T-helper 17 cell (primary cell): ENCODE data around the gene FMNL2. TPM values are rescaled to one million over a fixed set of nuclear protein-coding genes. Genes with fewer than 3 reads are reported as not detected.
"Not testable (repeated sequence)": the region's sequence is repeated elsewhere in the genome, so short reads cannot be mapped to it uniquely, and the experiment has no call there.

Source experiments
- ATAC-seq: fragments of 150-1000 bp; cut with Tn5 transposase; 2 replicates; pipeline ENCODE4 v1.10.0; 2021; ENCODE audit warnings: mild to moderate bottlenecking, moderate library complexity
- DNase-seq, 3 donors: peaks; one replicate each; pipeline versions ENCODE4 v3.0.0 to v3.0.0-alpha.2; 2020 to 2021
- H3K9me3 ChIP-seq: one replicate; pipeline ENCODE4 v1.7.0; 2013; ENCODE audit warnings: low read length, mild to moderate bottlenecking; ENCODE audit not compliant: control insufficient read depth, poor library complexity, severe bottlenecking
- H3K27ac Mint-ChIP-seq: one replicate; pipeline ENCODE4 v1.8.0; 2022; ENCODE audit warnings: mild to moderate bottlenecking, moderate library complexity, mixed read lengths
- H3K27me3 Mint-ChIP-seq: one replicate; pipeline ENCODE4 v1.8.0; 2022; ENCODE audit warnings: mixed read lengths
- H3K36me3 Mint-ChIP-seq: one replicate; pipeline ENCODE4 v1.8.0; 2022; ENCODE audit warnings: low read depth, mixed read lengths
- H3K4me1 Mint-ChIP-seq: one replicate; pipeline ENCODE4 v1.8.0; 2022; ENCODE audit warnings: mild to moderate bottlenecking, mixed read lengths
- H3K4me3 Mint-ChIP-seq: one replicate; pipeline ENCODE4 v1.8.0; 2022; ENCODE audit warnings: mild to moderate bottlenecking, moderate library complexity, mixed read lengths
- total RNA-seq, 4 donors: library from RNA in 2 of 4; stranded (reverse) in 2 of 4; gene quantifications; one replicate each; pipeline ENCODE4 v1.2.3 and lab custom pipeline; 2022 to 2026

Gene FMNL2
- total RNA-seq, 2 donors from 2014 or later, result 0.34 to 0.40 TPM

DNA sequence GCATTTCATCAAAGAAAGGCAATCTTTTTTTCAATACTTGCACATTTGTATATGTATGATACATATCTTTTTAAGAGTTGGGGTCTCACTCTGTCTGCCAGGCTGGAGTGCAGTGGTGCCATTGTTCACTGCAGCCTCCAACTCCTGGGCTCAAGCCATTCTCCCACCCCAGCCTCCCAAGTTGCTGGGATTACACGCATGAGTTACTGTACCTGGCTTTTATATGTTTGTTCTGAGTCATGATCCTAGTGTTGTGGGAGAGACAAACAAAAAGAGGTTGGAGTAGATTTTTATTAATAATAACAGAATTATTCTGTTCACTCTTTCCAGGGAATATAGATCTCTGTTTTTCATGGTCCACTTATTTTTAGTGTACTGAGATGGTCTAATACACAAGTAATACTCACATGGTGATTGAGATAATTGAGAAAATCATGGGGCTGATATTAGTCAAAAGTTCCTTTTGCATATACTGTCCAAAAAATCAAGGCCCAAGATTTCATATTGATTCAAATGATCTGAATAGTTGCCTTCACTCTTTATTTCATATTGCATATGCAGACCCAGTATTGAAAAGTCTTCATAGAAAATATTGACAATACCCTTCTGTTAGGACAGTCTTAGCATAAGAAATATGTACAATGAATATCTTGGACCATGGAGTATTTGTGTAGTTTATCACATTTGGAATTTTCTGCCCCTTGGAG is 138.3 kb downstream of the FMNL2 start:
- no peak overlapping the region for H3K27ac Mint-ChIP-seq
- DNase-seq (no peak), ATAC-seq (no peak)
- H3K4me1 Mint-ChIP-seq, result peaks cover 6% of the 10 kb centered on the region
- no peaks in the 10 kb centered on the region for H3K9me3 ChIP-seq
- H3K4me3 Mint-ChIP-seq, result no peak overlapping the region
- peaks cover 30% of the 10 kb centered on the region for H3K27me3 Mint-ChIP-seq
- no peaks in the 10 kb centered on the region for H3K36me3 Mint-ChIP-seq

DNA sequence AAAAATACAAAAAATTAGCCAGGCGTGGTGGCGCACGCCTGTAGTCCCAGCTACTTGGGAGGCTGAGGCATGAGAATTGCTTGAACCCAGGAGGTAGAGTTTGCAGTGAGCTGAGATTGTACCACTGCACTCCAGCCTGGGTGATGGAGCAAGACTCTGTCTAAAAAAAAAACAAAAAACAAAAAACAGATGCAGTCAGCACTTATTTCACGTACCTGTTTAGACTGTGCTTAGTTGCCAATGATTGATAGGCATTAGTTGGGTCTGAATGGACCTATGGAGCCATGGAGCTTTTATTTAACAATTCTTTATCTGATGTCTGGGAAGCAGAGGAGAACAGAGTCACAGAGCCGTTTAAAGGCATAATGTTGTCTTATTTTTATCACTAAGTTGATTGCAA is 139.5 kb downstream of the FMNL2 start:
- H3K4me1 Mint-ChIP-seq, ATAC-seq, H3K4me3 Mint-ChIP-seq, H3K36me3 Mint-ChIP-seq, H3K27ac Mint-ChIP-seq, DNase-seq, H3K9me3 ChIP-seq: not testable (repeated sequence)
- H3K27me3 Mint-ChIP-seq, result peaks cover 22% of the 10 kb centered on the region

DNA sequence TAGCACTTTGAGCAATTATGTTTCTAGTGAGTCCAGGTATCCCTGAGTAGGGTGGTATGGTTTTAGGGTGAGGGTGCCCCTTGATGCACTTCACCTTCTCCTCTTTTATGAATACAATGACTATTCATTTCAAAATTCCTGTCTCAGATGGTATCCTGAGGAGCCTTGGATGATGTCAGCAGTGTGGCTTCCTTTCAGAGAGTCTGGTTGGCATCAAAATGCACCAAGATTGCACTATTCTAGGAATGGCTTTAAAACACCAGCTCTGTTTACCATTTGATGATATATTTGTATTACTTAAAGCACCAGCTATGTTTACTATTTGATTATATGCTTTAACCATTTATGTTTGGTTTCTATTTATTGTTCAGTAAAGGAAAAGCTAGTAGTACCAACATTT is 141.0 kb downstream of the FMNL2 start:
- ATAC-seq (no peak), DNase-seq (no peak)
- no peaks in the 10 kb centered on the region for H3K36me3 Mint-ChIP-seq
- no peaks in the 10 kb centered on the region for H3K4me1 Mint-ChIP-seq
- no peak overlapping the region for H3K27ac Mint-ChIP-seq
- no peaks in the 10 kb centered on the region for H3K9me3 ChIP-seq
- H3K4me3 Mint-ChIP-seq, result no peak overlapping the region
- H3K27me3 Mint-ChIP-seq, result peaks cover 14% of the 10 kb centered on the region

DNA sequence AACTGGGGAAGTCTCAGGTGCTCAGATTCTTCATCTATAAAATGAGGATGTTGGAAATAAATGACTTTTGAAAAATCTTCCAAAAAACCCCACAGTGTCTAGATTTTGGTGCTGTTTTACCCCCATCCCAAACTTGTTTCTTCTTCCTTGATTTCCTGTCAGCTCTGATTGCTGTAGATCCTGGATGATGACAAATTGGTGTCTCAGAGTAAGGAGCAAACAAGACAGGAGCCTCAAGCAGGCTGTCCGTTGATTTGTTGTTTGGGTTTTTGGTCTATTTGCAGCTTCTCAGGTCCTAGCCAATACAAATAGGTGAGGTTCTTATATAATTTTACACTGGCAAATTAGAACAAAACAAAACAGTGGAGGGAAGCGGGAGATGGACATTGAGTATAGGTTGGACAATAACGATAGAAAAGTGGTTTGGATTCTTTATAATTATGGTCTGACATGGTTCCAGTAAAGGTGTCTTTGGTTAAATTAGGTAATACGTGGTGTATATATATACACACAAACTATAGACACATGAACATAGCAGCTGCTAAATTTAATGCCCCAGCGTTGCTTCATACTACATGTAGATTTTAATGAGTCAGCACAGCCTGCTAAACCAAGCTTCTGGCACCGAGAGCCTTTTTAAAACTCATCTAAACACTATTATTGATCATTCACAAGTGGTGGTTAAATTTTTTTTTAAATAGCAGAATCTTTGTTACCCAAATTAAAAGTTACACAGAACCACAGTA is 142.5 kb downstream of the FMNL2 start:
- no peak for DNase-seq
- Mint-ChIP-seq H3K36me3 (no peaks in the 10 kb centered on the region), H3K4me3 (no peak overlapping the region), H3K27ac (no peak overlapping the region), H3K27me3 (peaks cover 14% of the 10 kb centered on the region), H3K4me1 (no peaks in the 10 kb centered on the region)
- ATAC-seq, result no peak
- H3K9me3 ChIP-seq, result no peaks in the 10 kb centered on the region

DNA sequence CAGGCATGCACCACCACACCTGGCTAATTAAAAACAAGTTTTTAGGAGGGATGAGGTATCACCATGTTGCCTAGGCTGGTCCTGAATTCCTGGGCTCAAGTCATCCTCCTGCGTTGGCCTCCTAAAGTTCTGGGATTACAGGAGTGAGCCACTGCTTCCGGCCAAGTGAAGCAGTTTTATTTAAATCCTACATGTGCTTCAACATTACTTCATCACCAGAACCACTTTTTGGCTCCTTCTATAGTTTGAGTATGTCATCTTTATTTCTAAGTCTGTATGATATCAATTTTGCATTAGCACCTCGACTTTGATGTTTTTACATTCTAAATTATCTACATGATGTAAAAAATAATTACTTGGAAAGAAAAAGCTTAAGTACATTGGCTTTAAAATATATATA is 144.3 kb downstream of the FMNL2 start:
- H3K9me3 ChIP-seq, result no peaks in the 10 kb centered on the region
- Mint-ChIP-seq H3K27ac (no peak overlapping the region), H3K4me1 (no peaks in the 10 kb centered on the region), H3K4me3 (no peak overlapping the region), H3K27me3 (peaks cover 10% of the 10 kb centered on the region), H3K36me3 (no peaks in the 10 kb centered on the region)
- DNase-seq, result no peak
- ATAC-seq, result no peak

DNA sequence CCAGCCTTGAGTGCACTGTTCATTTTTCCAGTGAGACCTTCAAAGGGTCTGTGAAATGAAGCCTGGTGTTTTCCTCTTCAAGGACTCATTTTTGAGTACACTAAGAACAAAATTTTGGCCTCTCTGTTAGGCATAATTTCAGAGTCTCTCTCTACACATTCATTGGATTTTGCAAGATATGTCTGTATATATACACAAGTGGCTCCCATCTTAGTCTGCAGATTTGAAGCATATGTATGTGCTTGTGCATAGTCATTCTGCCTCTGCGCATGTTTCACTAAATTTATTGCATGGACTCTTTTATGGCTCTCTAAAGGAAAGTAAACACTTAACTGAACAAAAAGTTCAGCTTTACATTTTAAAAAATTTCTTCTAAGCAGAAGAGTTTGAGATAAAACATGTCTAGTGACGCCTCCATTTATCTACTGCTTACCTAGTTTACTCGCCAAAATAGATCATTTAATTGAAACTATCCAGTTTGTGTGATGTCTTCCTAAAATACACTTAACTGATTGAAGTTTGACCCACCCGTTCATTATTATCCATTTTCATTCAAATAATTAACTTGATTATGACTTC is 145.9 kb downstream of the FMNL2 start:
- Mint-ChIP-seq H3K27ac (no peak overlapping the region), H3K36me3 (no peaks in the 10 kb centered on the region), H3K4me1 (no peaks in the 10 kb centered on the region), H3K4me3 (no peak overlapping the region), H3K27me3 (peaks cover 6% of the 10 kb centered on the region)
- ATAC-seq (no peak), DNase-seq (no peak)
- H3K9me3 ChIP-seq, result no peaks in the 10 kb centered on the region

DNA sequence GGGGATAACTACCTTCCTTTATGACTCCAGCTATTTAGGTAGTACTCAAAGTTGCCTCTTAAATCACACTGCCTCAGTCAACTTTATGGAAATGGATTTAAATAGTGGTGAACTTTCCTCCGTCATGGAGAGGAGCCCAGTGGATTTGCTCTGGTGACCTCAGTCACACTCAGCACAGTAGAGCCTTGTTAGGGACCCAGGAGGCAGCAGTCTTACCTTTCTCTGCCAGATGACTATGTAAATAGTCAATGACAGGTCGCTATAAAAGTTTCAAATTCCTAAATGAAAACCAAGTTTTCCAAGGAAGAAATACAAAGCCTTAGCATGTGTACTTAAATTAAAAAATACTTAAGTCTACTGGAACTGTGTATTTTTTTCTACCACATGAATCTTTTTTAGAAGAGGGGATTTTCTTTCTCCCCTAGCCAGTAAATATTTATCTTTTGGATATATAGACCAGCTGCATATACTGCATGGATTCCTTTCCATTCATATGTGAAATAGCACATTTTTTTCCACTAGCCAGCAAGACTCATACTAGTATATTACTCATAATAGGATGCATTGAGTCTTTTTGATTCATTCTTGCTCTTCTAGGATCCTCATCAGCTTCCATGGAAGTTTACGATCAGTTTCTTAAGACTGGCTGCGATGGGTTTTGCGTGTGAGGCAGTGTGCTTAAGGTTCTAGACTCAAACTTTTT is 147.1 kb downstream of the FMNL2 start:
- Mint-ChIP-seq H3K4me3 (no peak overlapping the region), H3K27me3 (no peaks in the 10 kb centered on the region), H3K36me3 (no peaks in the 10 kb centered on the region), H3K27ac (no peak overlapping the region), H3K4me1 (no peaks in the 10 kb centered on the region)
- H3K9me3 ChIP-seq, result no peaks in the 10 kb centered on the region
- ATAC-seq (no peak), DNase-seq (no peak)

DNA sequence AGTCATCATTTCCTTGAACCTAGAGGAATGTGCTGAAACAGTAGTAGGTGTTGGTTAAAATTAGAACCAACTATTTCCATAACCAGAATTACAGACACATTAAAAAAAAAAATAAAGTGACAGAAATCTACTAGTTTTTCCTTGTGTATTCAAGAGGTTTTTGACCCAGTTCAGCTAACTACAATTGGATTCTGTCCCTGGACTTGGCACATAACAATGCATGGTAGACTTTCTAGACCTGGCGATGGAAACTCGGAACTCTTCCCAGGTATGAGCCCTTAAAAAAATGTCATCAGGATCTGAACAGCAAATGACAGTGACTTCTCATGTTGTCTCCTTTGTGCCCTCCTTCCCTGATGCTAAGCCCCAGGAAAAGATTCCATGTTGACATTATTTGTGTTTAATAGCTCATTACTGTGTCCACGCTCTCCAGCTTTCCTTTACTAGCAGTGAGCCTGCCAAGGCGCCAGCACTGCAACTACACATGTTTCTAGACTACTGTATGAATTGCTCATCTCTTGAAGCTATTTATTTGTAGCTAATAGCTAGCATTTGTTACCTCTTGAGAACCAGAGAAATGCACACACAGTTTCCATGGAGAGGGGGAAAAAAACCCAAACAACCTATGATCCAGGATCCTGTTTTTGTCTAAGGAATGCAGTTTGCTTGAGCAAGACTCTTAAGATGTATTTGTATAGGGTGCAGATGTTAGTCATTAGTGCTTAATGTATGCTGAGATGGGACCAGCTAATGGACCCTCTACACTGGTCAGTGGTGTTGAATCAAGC is 148.5 kb downstream of the FMNL2 start:
- Mint-ChIP-seq H3K4me1 (no peaks in the 10 kb centered on the region), H3K36me3 (no peaks in the 10 kb centered on the region), H3K27me3 (no peaks in the 10 kb centered on the region), H3K4me3 (no peak overlapping the region), H3K27ac (no peak overlapping the region)
- no peaks in the 10 kb centered on the region for H3K9me3 ChIP-seq
- DNase-seq (no peak), ATAC-seq (no peak)

DNA sequence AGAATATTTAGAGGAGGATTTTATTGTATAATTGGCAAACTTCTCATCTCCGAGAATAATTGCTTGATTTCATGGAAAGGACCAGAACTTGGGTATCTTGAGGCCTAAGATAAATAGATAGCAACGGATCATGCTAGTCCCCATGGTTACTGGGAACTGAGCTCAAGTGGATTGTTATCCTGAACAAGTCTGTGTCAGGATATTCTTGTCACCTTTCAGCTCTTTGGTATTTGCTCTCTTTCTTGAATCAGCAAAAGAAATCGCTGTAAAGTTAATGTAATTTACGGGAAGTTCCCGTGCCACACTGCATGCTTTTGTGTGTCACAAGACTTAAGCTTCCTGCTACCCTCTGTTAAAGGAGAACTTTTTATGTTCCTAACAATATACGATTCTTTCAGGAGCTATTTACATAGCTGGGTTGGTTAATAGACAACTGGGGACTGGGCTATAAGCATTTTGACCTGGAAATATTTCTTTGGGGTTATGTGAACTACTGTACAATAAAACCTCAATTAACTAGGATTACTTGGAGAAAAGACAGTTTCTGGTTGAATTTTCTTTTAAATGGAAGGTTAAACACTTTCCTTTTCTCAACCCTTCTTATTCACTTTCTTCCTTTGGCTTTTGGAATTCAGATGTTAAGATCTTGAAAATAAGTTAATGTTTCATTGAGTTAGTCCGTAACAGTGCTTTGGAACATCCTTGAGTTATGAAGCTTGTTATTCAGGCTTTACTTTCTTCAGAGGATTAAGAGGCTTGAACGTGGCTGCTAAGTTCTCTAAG is 151.2 kb downstream of the FMNL2 start:
- H3K4me1 Mint-ChIP-seq, result no peaks in the 10 kb centered on the region
- peaks cover 21% of the 10 kb centered on the region for H3K27me3 Mint-ChIP-seq
- no peaks in the 10 kb centered on the region for H3K9me3 ChIP-seq
- ATAC-seq (no peak), DNase-seq (no peak)
- H3K4me3 Mint-ChIP-seq, result no peak overlapping the region
- H3K36me3 Mint-ChIP-seq, result no peaks in the 10 kb centered on the region
- no peak overlapping the region for H3K27ac Mint-ChIP-seq

DNA sequence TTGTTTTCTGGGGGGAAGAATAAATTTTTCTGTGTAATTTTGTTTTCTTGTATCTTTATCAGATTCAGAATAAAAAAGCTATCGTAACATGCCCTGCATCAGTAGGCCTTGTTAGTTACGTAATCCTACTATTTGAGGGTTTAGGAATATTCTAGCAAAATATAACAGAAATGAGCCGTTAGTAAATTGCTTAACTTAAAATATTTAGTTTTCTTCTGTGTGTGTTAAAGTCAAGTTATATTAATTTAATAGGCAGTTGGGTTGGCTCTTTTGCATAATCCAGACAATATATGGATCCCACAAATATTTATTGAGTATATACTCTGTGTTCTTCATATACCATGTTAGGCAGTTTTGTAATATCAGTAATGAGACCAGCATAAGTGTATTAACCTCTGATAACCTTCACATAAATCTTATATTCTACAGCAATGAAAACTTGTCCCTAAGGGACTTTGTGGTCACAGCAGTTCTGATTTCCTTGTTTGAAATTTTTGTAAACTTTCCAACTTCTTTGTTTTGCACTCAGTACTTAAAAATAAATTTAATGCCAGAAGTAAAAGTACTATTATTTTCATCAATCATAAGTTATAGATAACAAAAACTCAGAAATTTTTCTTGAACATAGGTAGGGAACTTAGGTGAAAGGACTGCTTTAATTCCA is 151.9 kb downstream of the FMNL2 start:
- DNase-seq (no peak), ATAC-seq (no peak)
- H3K9me3 ChIP-seq, result no peaks in the 10 kb centered on the region
- H3K36me3 Mint-ChIP-seq, result no peaks in the 10 kb centered on the region
- H3K4me1 Mint-ChIP-seq, result no peaks in the 10 kb centered on the region
- no peak overlapping the region for H3K4me3 Mint-ChIP-seq
- no peak overlapping the region for H3K27ac Mint-ChIP-seq
- H3K27me3 Mint-ChIP-seq, result peaks cover 27% of the 10 kb centered on the region

DNA sequence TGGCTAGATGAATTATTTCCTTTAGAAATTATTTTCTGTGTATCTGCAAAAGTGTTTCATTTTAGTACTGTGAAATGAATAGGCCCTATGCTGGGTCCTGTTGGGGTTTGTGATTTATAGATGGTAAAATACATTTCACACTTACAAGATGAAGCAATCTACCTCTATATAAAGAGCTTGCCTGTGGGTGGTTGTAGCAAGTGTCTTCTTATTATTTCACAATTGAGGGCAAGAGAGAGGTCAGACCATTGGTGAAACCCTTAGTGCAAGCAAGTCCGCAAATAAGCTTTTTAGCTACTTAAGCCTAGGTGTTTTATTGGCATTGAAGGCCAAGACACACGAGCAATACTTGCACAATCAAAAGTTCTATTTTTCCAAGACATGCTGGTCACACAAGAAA is 153.1 kb downstream of the FMNL2 start:
- H3K27me3 Mint-ChIP-seq, result peaks cover 39% of the 10 kb centered on the region
- H3K4me3 Mint-ChIP-seq, result no peak overlapping the region
- no peaks in the 10 kb centered on the region for H3K36me3 Mint-ChIP-seq

DNA sequence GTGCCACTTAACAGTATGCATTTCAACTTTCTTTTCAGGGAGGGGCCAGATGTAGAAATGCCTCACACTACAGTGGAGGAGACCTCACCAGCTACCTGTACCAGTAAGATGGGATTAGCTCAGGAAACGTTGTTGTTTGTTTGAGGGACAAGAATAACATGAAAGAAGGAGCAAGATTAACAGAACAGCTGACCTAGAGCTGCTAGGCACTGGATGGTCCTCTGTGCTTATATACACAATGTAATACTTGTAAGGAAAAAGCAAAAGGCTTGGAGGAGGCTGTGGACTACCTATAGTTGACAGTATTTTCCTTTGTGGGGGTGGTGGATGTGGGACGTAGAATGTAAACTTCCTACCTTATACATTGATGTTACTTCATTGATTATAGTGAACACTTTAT is 154.4 kb downstream of the FMNL2 start:
- H3K36me3 Mint-ChIP-seq, result no peaks in the 10 kb centered on the region
- DNase-seq, result no peak
- H3K4me3 Mint-ChIP-seq, result no peak overlapping the region
- no peaks in the 10 kb centered on the region for H3K9me3 ChIP-seq
- ATAC-seq, result no peak
- no peak overlapping the region for H3K27ac Mint-ChIP-seq
- H3K4me1 Mint-ChIP-seq, result no peaks in the 10 kb centered on the region
- H3K27me3 Mint-ChIP-seq, result peaks cover 52% of the 10 kb centered on the region

More for the DNA sequence above, 153.1 kb downstream of the FMNL2 start:
- H3K9me3 ChIP-seq, result no peaks in the 10 kb centered on the region
- ATAC-seq (no peak), DNase-seq (no peak)
- no peaks in the 10 kb centered on the region for H3K4me1 Mint-ChIP-seq
- H3K27ac Mint-ChIP-seq, result no peak overlapping the region
